ENCODE results near the gene ATP10B. TPM values are rescaled to one million over a fixed set of nuclear protein-coding genes. Genes with fewer than 3 reads are reported as not detected.

The ATP10B gene
- total RNA-seq, 1 donor from 2014 or later, result 9.1 TPM

DNA sequence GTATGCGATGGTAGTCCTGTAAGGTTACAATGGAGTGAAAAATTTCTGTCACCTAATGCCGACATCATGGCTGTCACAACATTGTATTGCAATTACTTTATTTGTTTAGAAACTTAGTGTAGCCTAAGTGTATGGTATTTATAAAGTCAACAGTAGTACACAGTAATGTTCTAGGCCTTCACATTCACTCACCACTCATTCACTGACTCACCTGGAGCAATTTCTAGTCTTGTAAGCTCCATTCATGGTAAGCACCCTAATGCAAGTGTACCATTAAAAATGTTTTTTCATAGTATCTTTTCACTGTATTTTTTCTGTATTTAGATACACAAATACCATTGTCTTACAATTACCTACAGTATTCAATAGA lies 58.5 kb downstream of the ATP10B start:
- DNase-seq (ENCODE audit: extremely low spot score in 2 of 2), result no peak
- intact Hi-C loops (cut with DNase I), result no loop called here
- no peak overlapping the region for H3K27ac ChIP-seq
- no peaks in the 10 kb centered on the region for H3K27me3 ChIP-seq
- no peaks in the 10 kb centered on the region for H3K9me3 ChIP-seq
- H3K36me3 ChIP-seq, result no peaks in the 10 kb centered on the region
- no peaks in the 10 kb centered on the region for H3K4me1 ChIP-seq
- TF ChIP-seq POLR2AphosphoS5 (IDR thresholded peaks at IDR 0.05; ENCODE audit: insufficient read depth in 1 of 2, low read depth in 1 of 2) (no peak), POLR2A (IDR thresholded peaks at IDR 0.05) (no peak)
- TF ChIP-seq, protein P1, sequence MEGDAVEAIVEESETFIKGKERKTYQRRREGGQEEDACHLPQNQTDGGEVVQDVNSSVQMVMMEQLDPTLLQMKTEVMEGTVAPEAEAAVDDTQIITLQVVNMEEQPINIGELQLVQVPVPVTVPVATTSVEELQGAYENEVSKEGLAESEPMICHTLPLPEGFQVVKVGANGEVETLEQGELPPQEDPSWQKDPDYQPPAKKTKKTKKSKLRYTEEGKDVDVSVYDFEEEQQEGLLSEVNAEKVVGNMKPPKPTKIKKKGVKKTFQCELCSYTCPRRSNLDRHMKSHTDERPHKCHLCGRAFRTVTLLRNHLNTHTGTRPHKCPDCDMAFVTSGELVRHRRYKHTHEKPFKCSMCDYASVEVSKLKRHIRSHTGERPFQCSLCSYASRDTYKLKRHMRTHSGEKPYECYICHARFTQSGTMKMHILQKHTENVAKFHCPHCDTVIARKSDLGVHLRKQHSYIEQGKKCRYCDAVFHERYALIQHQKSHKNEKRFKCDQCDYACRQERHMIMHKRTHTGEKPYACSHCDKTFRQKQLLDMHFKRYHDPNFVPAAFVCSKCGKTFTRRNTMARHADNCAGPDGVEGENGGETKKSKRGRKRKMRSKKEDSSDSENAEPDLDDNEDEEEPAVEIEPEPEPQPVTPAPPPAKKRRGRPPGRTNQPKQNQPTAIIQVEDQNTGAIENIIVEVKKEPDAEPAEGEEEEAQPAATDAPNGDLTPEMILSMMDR (IDR thresholded peaks at IDR 0.05), result no peak
- no peak overlapping the region for H3K4me3 ChIP-seq

DNA sequence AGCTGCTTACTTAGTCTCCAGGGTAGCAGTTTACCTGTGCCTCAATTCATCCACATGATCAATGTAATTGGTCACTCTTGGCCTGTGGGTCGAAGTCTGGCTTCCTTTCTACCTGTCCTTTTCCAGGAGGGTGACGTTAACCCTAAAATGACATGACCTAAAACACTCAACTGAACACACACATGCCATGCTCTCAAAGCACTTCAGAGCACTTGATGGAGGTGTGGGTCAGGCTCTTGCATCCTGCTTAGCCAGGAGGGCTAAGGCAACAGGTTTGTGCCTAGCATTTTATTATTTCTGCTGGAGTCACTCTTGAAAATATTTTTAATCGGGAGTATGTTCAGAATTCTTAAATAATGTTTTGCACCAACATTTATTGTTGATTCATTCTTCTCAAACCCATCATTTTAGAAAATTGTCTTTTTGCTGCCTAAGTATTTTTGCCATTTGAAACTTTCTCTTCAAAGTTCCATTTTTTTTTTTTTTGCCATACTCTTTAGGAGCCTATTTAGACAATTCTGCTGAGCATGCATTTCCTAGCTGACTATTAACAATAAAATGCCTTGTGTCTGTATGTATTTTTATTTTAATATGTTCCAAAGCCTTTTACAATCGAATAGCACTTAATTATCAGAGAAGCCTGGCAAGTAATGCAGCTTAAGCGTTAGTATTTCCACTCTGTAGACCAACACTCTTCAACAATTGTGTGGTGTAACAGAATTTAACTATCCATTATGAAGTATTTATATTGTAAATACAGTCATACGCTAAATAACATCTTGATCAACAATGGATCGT lies 59.1 kb downstream of the ATP10B start:
- intact Hi-C loops (cut with DNase I), result no loop called here
- Histone ChIP-seq H3K4me1 (no peaks in the 10 kb centered on the region), H3K4me3 (no peak overlapping the region), H3K36me3 (no peaks in the 10 kb centered on the region), H3K9me3 (no peaks in the 10 kb centered on the region), H3K27me3 (no peaks in the 10 kb centered on the region), H3K27ac (no peak overlapping the region)
- TF ChIP-seq POLR2AphosphoS5 (IDR thresholded peaks at IDR 0.05; ENCODE audit: insufficient read depth in 1 of 2, low read depth in 1 of 2) (no peak), POLR2A (IDR thresholded peaks at IDR 0.05) (no peak)
- TF ChIP-seq, protein P1 (IDR thresholded peaks at IDR 0.05), result no peak
- no peak for DNase-seq (ENCODE audit: extremely low spot score in 2 of 2)

DNA sequence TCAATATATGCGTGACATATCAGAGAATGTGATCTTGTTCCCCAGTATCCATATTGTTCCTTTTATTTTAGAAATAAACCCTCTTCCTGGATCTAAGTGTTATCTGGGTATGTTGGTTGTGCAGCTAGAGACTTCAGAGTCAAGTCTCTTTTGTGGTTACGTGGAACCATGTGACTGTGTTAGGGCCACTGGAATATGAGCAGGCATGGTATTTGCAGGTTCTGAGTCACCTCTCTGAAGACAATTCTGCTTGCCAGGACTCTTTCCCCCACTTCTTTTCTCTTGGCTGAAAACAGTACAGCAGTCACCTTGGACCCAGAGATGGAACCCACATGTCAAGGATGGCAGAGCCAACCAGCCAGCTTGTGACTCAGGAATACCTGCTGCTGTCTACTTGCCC lies 59.7 kb downstream of the ATP10B start:
- H3K36me3 ChIP-seq, result no peaks in the 10 kb centered on the region
- no peak for DNase-seq (ENCODE audit: extremely low spot score in 2 of 2)
- no peaks in the 10 kb centered on the region for H3K9me3 ChIP-seq
- H3K27me3 ChIP-seq, result no peaks in the 10 kb centered on the region
- H3K27ac ChIP-seq, result no peak overlapping the region
- no peaks in the 10 kb centered on the region for H3K4me1 ChIP-seq
- intact Hi-C loops (cut with DNase I), result no loop called here
- TF ChIP-seq POLR2A (IDR thresholded peaks at IDR 0.05) (no peak), POLR2AphosphoS5 (IDR thresholded peaks at IDR 0.05; ENCODE audit: insufficient read depth in 1 of 2, low read depth in 1 of 2) (no peak)
- TF ChIP-seq, protein P1 (IDR thresholded peaks at IDR 0.05), result no peak
- no peak overlapping the region for H3K4me3 ChIP-seq

DNA sequence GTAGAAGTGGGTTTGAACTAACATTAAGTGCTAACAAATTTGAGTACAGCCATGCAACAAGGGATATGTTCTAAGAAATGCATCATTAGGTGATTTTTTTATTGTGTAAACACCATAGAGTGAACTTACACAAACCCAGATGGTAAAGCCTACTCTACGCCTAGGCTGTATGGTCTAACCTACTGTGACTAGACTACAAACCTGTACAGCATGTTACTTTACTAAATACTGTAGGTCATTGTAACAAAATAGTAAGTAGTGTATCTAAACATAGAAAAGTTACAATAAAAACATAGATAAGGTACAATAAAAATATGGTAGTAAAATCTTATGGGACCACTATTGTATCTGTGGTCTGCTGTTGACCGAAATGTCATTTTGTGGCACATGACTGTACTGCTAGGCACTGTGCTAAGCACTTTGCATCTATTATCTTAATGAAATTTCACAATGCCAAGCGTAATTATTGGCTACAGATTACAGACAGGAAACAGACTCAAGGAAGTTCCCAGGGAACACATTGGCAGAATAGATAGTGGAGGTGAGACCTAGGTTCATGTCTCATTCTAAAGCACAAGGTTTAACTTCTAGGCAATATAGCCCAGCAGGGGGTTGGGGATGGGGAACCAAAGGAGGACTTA lies 62.7 kb downstream of the ATP10B start:
- DNase-seq (ENCODE audit: extremely low spot score in 2 of 2), result no peak
- no peaks in the 10 kb centered on the region for H3K36me3 ChIP-seq
- H3K27ac ChIP-seq, result no peak overlapping the region
- TF ChIP-seq, protein P1 (IDR thresholded peaks at IDR 0.05), result no peak
- TF ChIP-seq POLR2AphosphoS5 (IDR thresholded peaks at IDR 0.05; ENCODE audit: insufficient read depth in 1 of 2, low read depth in 1 of 2) (no peak), POLR2A (IDR thresholded peaks at IDR 0.05) (no peak)
- H3K4me3 ChIP-seq, result no peak overlapping the region
- H3K27me3 ChIP-seq, result no peaks in the 10 kb centered on the region
- intact Hi-C loops (cut with DNase I), result no loop called here
- H3K9me3 ChIP-seq, result no peaks in the 10 kb centered on the region
- no peaks in the 10 kb centered on the region for H3K4me1 ChIP-seq

DNA sequence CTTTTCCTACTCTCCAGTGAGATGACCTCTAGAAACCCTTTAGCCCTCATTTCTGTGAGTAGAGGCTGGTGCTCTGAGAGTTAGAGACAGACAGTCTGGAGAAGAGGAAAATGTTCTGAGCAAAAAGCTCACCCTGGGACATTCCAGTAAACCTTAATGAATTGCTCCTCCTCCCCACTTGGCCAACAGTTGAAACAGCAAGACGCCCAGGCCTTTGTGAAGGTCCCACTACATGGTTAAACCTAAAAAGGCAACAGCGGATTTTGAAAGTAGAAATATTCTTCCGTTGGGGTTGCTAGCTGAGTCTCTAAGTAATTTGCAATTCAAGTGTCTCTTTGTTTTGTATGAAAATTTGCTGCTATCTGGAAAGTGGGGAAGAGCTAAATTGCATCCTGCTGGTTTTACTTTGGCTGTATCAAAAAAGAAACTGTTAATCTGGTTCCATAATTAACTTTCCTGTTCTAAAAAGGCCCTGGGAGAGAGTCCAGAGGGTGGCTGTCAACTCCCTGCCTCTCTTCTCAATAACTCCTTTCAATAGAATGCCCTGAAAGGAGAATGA lies 63.8 kb downstream of the ATP10B start:
- DNase-seq (ENCODE audit: extremely low spot score in 2 of 2), result no peak
- Histone ChIP-seq H3K4me1 (no peaks in the 10 kb centered on the region), H3K4me3 (no peak overlapping the region), H3K36me3 (no peaks in the 10 kb centered on the region), H3K27ac (no peak overlapping the region), H3K27me3 (no peaks in the 10 kb centered on the region), H3K9me3 (no peaks in the 10 kb centered on the region)
- intact Hi-C loops (cut with DNase I), result no loop called here
- TF ChIP-seq POLR2AphosphoS5 (IDR thresholded peaks at IDR 0.05; ENCODE audit: insufficient read depth in 1 of 2, low read depth in 1 of 2), result no peak
- TF ChIP-seq POLR2A (IDR thresholded peaks at IDR 0.05), result no peak
- TF ChIP-seq, protein P1 (IDR thresholded peaks at IDR 0.05), result no peak

Measured in vagina (tissue), 2 donors.